Esophagus muscularis mucosa (tissue), 4 donors: Measurements from ENCODE around the gene USP13.

Source experiments
- CTCF ChIP-seq, 3 experiments: fragments of 200-600 bp in 2 of 3; fragments of 450-650 bp in 1 of 3; sonication (generic) in 2 of 3; IDR thresholded peaks; one replicate each; pipeline ENCODE4 v1.5.1; 2017 to 2019; ENCODE audit warnings: antibody characterized with exemption in 3 of 3, mild to moderate bottlenecking in 2 of 3, moderate library complexity in 1 of 3
- EP300 ChIP-seq: sonication (generic); formaldehyde crosslinking; IDR thresholded peaks from one replicate; pipeline ENCODE4 v1.6.1; 2017; ENCODE audit warnings: antibody characterized with exemption
- POLR2A ChIP-seq: fragments of 450-650 bp; IDR thresholded peaks from one replicate; pipeline ENCODE4 v1.6.1; 2017; ENCODE audit warnings: antibody characterized with exemption, moderate library complexity, mild to moderate bottlenecking, low read depth
- POLR2AphosphoS5 ChIP-seq, 2 donors: sonication (generic); formaldehyde crosslinking; IDR thresholded peaks; one replicate each; pipeline ENCODE4 v1.6.1; 2017; ENCODE audit warnings: antibody characterized with exemption in 2 of 2

- no peak for TF ChIP-seq CTCF (IDR thresholded peaks at IDR 0.05)
- TF ChIP-seq EP300, result no peak
- no peak for TF ChIP-seq POLR2A
- no peak for TF ChIP-seq POLR2AphosphoS5 (IDR thresholded peaks at IDR 0.05)
Observed at GRCh38 chr3:179660872-179661271, 8.0 kb downstream of the USP13 start.
